MM.1S (cell line): Measurements from ENCODE around the gene PLEKHA3.
A peak's percentile ranks its signal among the peaks of the same experiment; 100 is the strongest.

ENCODE experiments used
- DNase-seq: peaks from one replicate; pipeline ENCODE4 v3.0.0-alpha.2; 2015
- H2AFZ ChIP-seq: fragments of 300-600 bp; sonication (generic); 2 replicates; pipeline ENCODE4 v1.6.0; 2016; ENCODE audit warnings: antibody characterized with exemption, low read length
- H3F3A ChIP-seq: fragments of 300-600 bp; sonication (generic); 2 replicates; pipeline ENCODE4 v1.6.1; 2016; ENCODE audit warnings: mild to moderate bottlenecking, antibody characterized with exemption, low read length, moderate library complexity, mixed read lengths; ENCODE audit not compliant: insufficient read depth
- H3K27ac ChIP-seq: fragments of 300-600 bp; sonication (generic); 2 replicates; pipeline ENCODE4 v1.5.1; 2016; ENCODE audit warnings: mild to moderate bottlenecking, low read length
- H3K27me3 ChIP-seq: fragments of 300-600 bp; sonication (generic); replicated peaks from 2 replicates; pipeline ENCODE4 v1.6.0; 2016; ENCODE audit warnings: low read length; ENCODE audit not compliant: insufficient read depth
- H3K36me3 ChIP-seq: fragments of 300-600 bp; sonication (generic); replicated peaks from 2 replicates; pipeline ENCODE4 v1.6.1; 2016; ENCODE audit warnings: mild to moderate bottlenecking, low read length, mixed read lengths; ENCODE audit not compliant: insufficient read depth
- H3K4me1 ChIP-seq: fragments of 300-600 bp; sonication (generic); 2 replicates; pipeline ENCODE4 v1.6.1; 2016; ENCODE audit warnings: low read length, mixed read lengths
- H3K4me2 ChIP-seq: fragments of 300-600 bp; sonication (generic); 2 replicates; pipeline ENCODE4 v1.6.0; 2016; ENCODE audit warnings: low read depth, low read length
- H3K4me3 ChIP-seq: fragments of 300-600 bp; sonication (generic); 2 replicates; pipeline ENCODE4 v1.5.1; 2016; ENCODE audit warnings: low read length, mixed read lengths
- H3K79me2 ChIP-seq: fragments of 300-600 bp; sonication (generic); 2 replicates; pipeline ENCODE4 v1.6.1; 2016; ENCODE audit warnings: mixed run types, low read length, mixed read lengths
- H3K9ac ChIP-seq: fragments of 300-600 bp; sonication (generic); 2 replicates; pipeline ENCODE4 v1.6.1; 2016; ENCODE audit warnings: low read length, mixed read lengths
- H3K9me2 ChIP-seq: fragments of 300-600 bp; sonication (generic); replicated peaks from 2 replicates; pipeline ENCODE4 v1.6.1; 2016; ENCODE audit warnings: mild to moderate bottlenecking, low read length, mixed read lengths; ENCODE audit not compliant: insufficient read depth
- H3K9me3 ChIP-seq: fragments of 300-600 bp; sonication (generic); replicated peaks from 2 replicates; pipeline ENCODE4 v1.6.1; 2016; ENCODE audit warnings: mild to moderate bottlenecking, low read length, mixed read lengths; ENCODE audit not compliant: insufficient read depth
- H4K20me1 ChIP-seq: fragments of 300-600 bp; sonication (generic); 2 replicates; pipeline ENCODE4 v1.6.1; 2016; ENCODE audit warnings: mild to moderate bottlenecking, low read length, moderate library complexity, mixed read lengths; ENCODE audit not compliant: insufficient read depth
- CTCF ChIP-seq: fragments of 300-600 bp; sonication (generic); IDR thresholded peaks from 2 replicates; pipeline ENCODE4 v1.5.1; 2016; ENCODE audit warnings: antibody characterized with exemption, low read length, mixed read lengths
- EZH2 ChIP-seq: fragments of 300-600 bp; sonication (generic); optimal IDR thresholded peaks from 2 replicates; pipeline ENCODE3; 2017; ENCODE audit warnings: low read depth, mild to moderate bottlenecking, antibody characterized with exemption, low read length, mixed read lengths
- EZH2phosphoT487 ChIP-seq: fragments of 300-600 bp; sonication (generic); IDR thresholded peaks from 2 replicates; pipeline ENCODE4 v1.6.1; 2018; ENCODE audit warnings: antibody characterized with exemption, low read length

Gene PLEKHA3

GRCh38 chr2:178498137-178498536, 17.9 kb downstream of the PLEKHA3 start:
- Histone ChIP-seq H3K36me3 (peaks cover 24% of the 10 kb centered on the region), H3K9me3 (no peaks in the 10 kb centered on the region), H3K27ac (no peak overlapping the region), H3K9me2 (no peaks in the 10 kb centered on the region), H3K27me3 (no peaks in the 10 kb centered on the region), H2AFZ (no peak overlapping the region), H3F3A (no peaks in the 10 kb centered on the region), H4K20me1 (no peaks in the 10 kb centered on the region; the same call in 1 of the 2 replicates), H3K79me2 (no peaks in the 10 kb centered on the region), H3K4me2 (no peak overlapping the region), H3K4me1 (peaks cover 19% of the 10 kb centered on the region), H3K4me3 (no peak overlapping the region), H3K9ac (no peak overlapping the region)
- TF ChIP-seq EZH2 (no peak), EZH2phosphoT487 (no peak), CTCF (no peak)
- DNase-seq, result peak; percentile 31

GRCh38 chr2:178499640-178500039, 19.4 kb downstream of the PLEKHA3 start:
- Histone ChIP-seq H2AFZ (no peak overlapping the region), H3K27ac (no peak overlapping the region), H3K4me2 (no peak overlapping the region), H3K27me3 (no peaks in the 10 kb centered on the region), H3K9me2 (no peaks in the 10 kb centered on the region), H3K4me1 (peaks cover 16% of the 10 kb centered on the region), H4K20me1 (no peaks in the 10 kb centered on the region; the same call in 1 of the 2 replicates), H3F3A (no peaks in the 10 kb centered on the region), H3K4me3 (no peak overlapping the region), H3K9ac (no peak overlapping the region), H3K36me3 (peaks cover 17% of the 10 kb centered on the region), H3K79me2 (no peaks in the 10 kb centered on the region), H3K9me3 (no peaks in the 10 kb centered on the region)
- TF ChIP-seq CTCF (no peak), EZH2 (no peak), EZH2phosphoT487 (no peak)
- DNase-seq, result no peak

GRCh38 chr2:178502751-178503150, 22.5 kb downstream of the PLEKHA3 start:
- no peaks in the 10 kb centered on the region for H3F3A ChIP-seq
- no peaks in the 10 kb centered on the region for H3K9me3 ChIP-seq
- no peak overlapping the region for H3K4me2 ChIP-seq
- no peaks in the 10 kb centered on the region; the same call in 1 of the 2 replicates for H4K20me1 ChIP-seq
- no peak for DNase-seq
- no peak overlapping the region for H2AFZ ChIP-seq
- no peak overlapping the region for H3K4me3 ChIP-seq
- peaks cover 13% of the 10 kb centered on the region for H3K36me3 ChIP-seq
- no peak overlapping the region for H3K9ac ChIP-seq
- no peaks in the 10 kb centered on the region for H3K79me2 ChIP-seq
- H3K27ac ChIP-seq, result no peak overlapping the region
- no peak for TF ChIP-seq CTCF
- no peak for TF ChIP-seq EZH2
- TF ChIP-seq EZH2phosphoT487, result no peak
- no peaks in the 10 kb centered on the region for H3K9me2 ChIP-seq
- no peaks in the 10 kb centered on the region for H3K27me3 ChIP-seq
- peaks cover 7% of the 10 kb centered on the region; the same call in 1 of the 2 replicates for H3K4me1 ChIP-seq
